Stimulated activated CD4-positive, alpha-beta T cell treated with anti-CD3 and anti-CD28 coated beads, Interleukin-15, amount 100 ng/mL, for 1 hour (primary cell): ENCODE measurements around the gene PCDH7.

Source experiments
- DNase-seq, 2 donors: peaks; one replicate each; pipeline ENCODE4 v3.0.0-alpha.2; 2020; ENCODE audit warnings: low read depth in 1 of 2, low spot score in 1 of 2

PCDH7 gene

GRCh38 chr4:30776921-30777415 is 56.8 kb downstream of the PCDH7 start:
- no peak for DNase-seq
